Measurements from ENCODE around the gene SLC34A1.

SLC34A1 gene

DNA sequence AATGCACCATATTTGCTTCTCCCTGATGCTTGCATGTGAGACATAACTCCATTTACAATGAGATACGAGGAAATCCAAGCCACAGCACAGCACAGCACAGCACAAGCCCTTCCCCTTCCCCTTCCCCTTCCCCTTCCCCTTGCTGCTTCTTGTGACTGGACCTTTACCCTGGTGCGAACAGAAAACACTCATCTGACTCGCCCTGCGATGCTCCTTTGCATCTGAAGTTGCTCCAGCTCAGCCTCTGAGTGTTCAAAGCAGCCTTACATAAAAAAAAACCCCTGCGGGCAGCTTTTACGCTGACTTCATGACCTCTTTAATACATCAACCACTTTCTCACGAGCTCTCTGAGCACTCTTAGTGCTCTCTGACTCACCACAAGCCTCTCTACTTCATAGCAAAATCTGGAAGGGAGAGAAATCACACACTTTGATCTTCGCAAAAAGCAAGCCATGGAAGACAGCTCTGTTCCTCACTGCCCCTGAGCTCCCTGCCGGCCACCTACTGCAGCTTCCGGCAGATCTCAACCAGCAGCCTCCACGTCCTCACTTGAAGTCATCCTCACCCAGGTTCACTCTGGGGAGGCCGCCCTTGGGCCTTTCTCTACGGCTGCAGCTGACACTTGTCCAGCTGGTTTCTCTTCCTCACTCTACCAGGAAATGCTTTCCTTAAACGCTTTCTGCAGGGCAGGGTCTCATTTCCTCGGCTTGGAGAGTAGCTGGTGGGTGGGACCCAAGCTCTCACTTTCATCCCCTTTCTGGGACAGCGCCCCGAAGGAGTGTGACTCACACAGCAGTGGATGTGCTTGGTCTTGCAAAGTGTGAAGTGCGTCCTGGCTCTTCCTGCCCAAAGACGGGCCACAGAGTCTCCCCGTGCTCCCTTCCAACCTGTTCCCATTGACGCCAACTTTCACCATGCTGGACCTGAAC lies 5.3 kb downstream of the SLC34A1 start:
- DNase-seq (ENCODE audit: low spot score) = no peak

DNA sequence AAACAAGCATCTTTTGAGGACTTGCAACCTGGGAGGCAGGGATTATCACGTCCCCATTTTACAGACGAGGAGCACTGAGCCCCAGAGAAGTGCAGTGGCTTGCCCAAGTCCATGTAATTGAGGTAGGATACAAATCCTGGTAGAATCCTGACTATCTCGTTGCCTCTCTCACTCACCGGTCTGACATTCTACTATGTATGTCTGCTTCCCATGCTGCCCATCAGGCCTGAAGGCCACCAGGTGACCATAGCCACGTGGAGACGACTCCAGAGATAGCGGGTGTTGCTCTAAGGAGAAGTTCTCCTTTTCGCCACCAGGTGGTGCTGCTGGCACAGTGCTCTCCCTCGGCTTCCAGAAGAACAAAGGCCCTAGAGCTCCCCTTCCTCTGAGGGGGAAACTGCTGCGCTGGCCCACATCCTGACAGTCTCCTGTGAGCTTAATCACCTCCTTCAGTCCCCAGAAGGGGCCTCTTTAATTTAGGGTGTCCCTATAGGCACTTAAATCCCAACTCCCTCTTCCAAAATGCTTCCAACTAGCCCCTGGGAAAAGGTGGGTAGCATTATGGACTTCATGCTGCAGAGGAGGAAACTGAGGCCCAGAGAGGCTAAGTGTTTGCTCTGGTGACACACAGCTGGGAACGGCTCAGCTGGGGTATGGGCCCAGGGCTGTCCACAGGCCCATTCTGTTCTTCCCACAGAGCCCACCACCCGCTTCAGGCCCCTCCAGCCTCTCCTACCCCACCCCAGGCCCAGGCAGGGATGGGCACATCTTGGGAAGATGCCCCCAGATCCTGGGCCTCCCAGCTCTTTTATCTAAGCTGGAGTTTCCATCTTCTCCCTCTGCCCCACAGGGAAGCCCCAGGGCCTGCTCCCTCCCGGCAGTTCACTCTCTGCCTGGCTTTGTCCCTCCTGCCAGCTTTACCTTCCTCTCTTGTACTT lies 6.4 kb downstream of the SLC34A1 start:
- DNase-seq (ENCODE audit: low spot score) = peak; percentile 87

GRCh38 chr5:177392765-177393164 lies 8.5 kb downstream of the SLC34A1 start:
- no peak for DNase-seq (ENCODE audit: low spot score)

GRCh38 chr5:177393206-177393765 lies 9.1 kb downstream of the SLC34A1 start:
- no peak for DNase-seq (ENCODE audit: low spot score)

GRCh38 chr5:177393990-177394389 lies 9.8 kb downstream of the SLC34A1 start:
- no peak for DNase-seq (ENCODE audit: low spot score)

DNA sequence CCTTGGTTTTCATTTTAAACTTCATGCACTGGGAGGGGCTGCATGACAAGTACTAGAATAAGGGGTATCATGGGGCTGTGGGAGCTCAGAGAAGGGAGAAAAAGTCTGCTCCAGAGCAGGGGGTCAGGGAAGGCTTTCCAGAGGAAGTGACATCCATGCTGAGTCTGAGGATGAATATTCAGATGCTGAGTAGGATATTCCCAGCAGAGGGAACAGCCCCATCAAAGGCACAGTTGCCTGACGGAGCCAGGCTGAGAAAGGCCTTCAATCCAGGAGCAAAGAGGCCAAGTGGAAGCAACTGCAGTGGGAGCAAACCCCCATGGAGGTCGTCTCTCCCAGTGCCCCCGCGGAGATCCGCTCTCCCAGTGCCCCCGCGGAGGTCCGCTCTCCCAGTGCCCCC lies 11.8 kb downstream of the SLC34A1 start:
- DNase-seq (ENCODE audit: low spot score) = no peak

GRCh38 chr5:177396807-177397206 lies 12.6 kb downstream of the SLC34A1 start:
- DNase-seq (ENCODE audit: low spot score) = no peak

DNA sequence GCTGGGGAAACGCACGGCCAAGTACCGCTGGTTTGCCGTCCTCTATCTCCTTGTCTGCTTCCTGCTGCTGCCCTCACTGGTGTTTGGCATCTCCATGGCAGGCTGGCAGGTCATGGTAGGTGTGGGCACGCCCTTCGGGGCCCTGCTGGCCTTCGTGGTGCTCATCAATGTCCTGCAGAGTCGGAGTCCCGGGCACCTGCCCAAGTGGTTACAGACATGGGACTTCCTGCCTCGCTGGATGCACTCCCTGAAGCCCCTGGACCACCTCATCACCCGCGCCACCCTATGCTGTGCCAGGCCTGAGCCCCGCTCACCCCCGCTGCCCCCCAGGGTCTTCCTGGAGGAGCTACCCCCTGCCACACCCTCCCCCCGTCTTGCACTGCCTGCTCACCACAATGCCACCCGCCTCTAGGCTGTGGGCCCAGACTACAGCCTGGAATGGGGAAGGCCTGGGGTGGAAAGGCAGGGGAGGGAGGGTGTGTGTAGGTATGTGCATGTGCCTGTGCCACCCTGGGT lies 13.7 kb downstream of the SLC34A1 start:
- no peak for DNase-seq (ENCODE audit: low spot score)

GRCh38 chr5:177399997-177400868 lies 16.0 kb downstream of the SLC34A1 start, which contains the start of gene PFN3:
PFN3 (minus strand) TSS chr5:177400661; CDS start chr5:177400576, 85 bp downstream.
- no peak for DNase-seq (ENCODE audit: low spot score)

- no peak for DNase-seq (ENCODE audit: low spot score)
These were observed 18.2 kb downstream of the SLC34A1 start for GRCh38 chr5:177402271-177403043.

- DNase-seq (ENCODE audit: low spot score) = no peak
These were observed 19.0 kb downstream of the SLC34A1 start for GRCh38 chr5:177403102-177403791.

GRCh38 chr5:177403792-177404640 lies 19.8 kb downstream of the SLC34A1 start:
- peak; percentile 81 for DNase-seq (ENCODE audit: low spot score)

DNA sequence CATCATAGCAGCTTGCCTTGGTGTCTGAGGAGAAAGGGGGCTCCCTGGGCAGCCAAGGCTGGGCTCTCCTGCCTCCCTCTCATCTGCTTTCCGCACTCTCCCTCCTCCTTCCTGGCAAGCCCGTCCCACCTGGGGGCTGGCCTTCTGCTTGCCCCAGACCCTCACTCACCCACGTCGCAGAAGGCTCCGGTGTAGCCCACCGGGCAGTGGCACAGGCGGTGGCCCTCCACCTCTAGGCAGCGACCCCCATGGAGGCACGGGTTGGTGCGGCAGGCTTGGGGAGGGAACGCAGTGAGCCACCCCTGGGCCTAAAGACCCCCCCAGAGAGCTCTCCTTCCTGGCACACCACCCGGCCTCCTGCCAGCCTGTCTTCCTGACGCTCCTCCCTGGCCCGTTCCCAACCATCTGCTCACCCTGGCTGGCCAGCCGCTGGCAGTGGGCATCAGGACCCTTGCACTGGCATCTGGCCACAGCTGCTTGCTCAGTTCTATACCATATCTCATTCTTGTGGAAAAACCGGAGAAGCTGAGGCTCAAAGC lies 20.5 kb downstream of the SLC34A1 start:
- DNase-seq (ENCODE audit: low spot score) = no peak

GRCh38 chr5:177405312-177405711 lies 21.1 kb downstream of the SLC34A1 start:
- DNase-seq (ENCODE audit: low spot score) = no peak

- peak; percentile 38 for DNase-seq (ENCODE audit: low spot score)
These were observed 21.6 kb downstream of the SLC34A1 start for GRCh38 chr5:177405805-177406204.

DNA sequence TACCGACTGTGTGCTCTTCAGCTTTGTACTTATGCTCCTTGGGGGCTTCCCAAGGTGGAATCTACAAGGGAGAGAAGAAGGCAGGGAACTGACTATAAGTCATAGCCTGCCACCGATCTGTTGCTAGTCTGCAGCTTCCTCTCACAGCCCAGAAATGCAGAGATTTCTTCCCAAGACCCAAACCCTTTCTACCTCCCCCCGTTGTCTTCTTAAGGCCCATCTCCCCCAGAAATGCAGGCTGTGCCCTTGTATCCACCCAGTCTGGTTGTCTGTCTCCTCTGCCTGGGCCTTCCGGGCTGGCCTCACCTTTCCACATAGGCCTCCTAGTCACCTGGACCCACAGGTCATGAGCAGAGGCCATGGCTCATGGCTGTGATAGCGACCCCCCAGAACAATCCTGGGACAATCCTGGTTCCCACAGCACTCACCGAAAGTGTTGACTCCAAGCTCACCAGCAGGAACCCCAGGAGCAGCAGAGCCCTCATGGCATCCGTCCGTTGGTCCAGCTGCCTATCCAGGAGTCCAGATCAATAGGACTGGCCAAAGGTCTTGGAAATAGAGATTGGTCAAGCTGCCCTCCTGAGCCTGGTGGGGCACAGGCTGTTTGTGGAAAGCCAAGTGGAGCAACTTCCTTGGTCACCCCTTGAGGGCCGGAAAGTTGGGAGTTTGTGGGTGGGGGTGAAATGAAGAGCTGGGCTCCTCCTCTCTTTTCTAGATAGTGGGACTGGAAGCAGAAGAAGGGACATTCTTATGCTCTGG lies 25.0 kb downstream of the SLC34A1 start, which contains the start of gene F12:
Gene F12, minus strand, starts transcription at position 522 of the 759 bp plus-strand sequence. Its CDS starts 37 bp downstream, at position 485.
- no peak for DNase-seq (ENCODE audit: low spot score)

DNA sequence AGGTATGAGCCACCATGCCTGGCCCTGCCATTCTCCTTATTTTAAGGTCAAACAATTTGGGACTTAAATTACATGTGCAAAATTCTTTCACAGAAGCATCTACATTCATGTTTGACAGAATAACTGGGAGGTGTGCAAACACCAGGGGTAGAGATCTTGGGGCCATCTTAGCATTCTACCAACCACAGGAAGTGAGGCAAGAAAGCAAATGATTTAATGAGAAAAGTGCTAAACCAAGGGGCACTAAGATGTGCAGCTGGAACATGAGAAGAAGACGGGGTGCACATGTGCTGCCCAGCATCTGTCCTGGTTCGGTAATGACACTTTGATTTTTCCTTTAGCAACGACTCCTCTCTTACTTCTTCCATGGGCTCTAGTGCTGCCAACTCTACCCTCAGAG lies 26.3 kb downstream of the SLC34A1 start:
- DNase-seq (ENCODE audit: low spot score) = no peak

Measured in Ammon's horn (tissue), 1 donor.